NOMO-1 treated with DMSO at 0.1 percent for 48 hours (cell line): Measurements from ENCODE around the gene TBC1D3C.
"Not testable (repeated sequence)": the region's sequence is repeated elsewhere in the genome, so short reads cannot be mapped to it uniquely, and the experiment has no call there.

Experiments
- DNase-seq: peaks from one replicate; lab custom pipeline; 2025; ENCODE audit not compliant: unreplicated experiment; lab: John Stamatoyannopoulos, UW

TBC1D3C gene

DNA sequence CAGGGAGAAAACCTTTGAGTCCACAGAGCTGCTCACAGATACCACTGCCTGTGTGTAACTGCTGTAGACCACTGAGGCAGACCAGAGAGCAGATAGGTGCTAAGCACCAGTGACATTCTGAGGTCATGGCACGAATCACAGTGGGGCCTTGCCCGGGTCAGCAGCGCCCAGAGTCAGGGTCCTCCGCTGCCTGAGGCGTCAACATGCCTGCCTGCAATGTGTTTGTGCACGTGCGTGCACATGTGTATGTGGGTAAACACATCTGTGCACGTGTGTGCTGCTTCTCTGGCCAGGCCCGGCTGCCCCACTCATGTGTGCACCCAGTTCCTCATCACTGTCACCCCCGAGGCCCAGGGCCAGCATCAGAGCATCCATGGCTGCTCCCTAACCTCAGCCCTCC is at the start of gene TBC1D3C:
Gene TBC1D3C (minus strand): TSS at position 101 of the 400 bp plus-strand sequence. CDS start 1,568 bp downstream, outside the sequence.
- not testable (repeated sequence) for DNase-seq

DNA sequence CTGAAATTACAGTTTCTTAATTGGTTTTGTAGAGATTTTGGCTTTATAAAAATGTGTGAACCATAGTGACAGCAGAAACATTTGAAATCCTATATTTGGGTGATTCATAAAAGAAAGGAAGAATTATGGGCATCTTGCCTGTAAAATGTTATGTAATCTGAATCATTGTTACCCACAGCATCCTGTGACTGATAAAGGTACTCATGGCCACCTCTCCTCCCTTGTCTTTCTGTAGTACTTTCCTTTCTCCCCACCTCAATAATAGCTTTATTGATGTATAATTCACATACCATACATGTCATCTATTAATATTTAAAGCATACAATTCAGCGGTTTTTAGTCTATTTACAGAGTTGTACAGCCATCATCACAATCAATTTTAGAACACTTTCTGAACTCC is 30.8 kb upstream of the TBC1D3C start:
- DNase-seq: not testable (repeated sequence)

GRCh38 chr17:38094059-38094694 is 25.7 kb upstream of the TBC1D3C start:
- not testable (repeated sequence) for DNase-seq

GRCh38 chr17:38088120-38088519 is 19.7 kb upstream of the TBC1D3C start:
- DNase-seq: not testable (repeated sequence)

GRCh38 chr17:38087344-38087743 is 18.9 kb upstream of the TBC1D3C start:
- not testable (repeated sequence) for DNase-seq
